Measurements from ENCODE around the gene LRSAM1. TPM values are rescaled to one million over a fixed set of nuclear protein-coding genes. Genes with fewer than 3 reads are reported as not detected.

The LRSAM1 gene
- total RNA-seq, 1 donor: 12.3 TPM

GRCh38 chr9:127445851-127446712 is 5.2 kb upstream of the LRSAM1 start:
- no peak for DNase-seq (ENCODE audit: insufficient read length, low spot score, missing footprints)
- Histone ChIP-seq H3K27me3 (ENCODE audit: insufficient read depth, low read length) (no peaks in the 10 kb centered on the region), H2AFZ (ENCODE audit: low read length) (no peak overlapping the region), H4K20me1 (ENCODE audit: insufficient read depth, low read length) (peaks cover 49% of the 10 kb centered on the region), H3K27ac (ENCODE audit: low read depth, low read length) (no peak overlapping the region), H3K4me2 (ENCODE audit: insufficient read depth, low read length) (no peak overlapping the region), H3K36me3 (ENCODE audit: insufficient read depth, low read length) (peaks cover 84% of the 10 kb centered on the region), H3K4me1 (ENCODE audit: insufficient read depth, low read length) (peaks cover 26% of the 10 kb centered on the region), H3K79me2 (ENCODE audit: insufficient read depth, low read length) (peaks cover 30% of the 10 kb centered on the region), H3K9me3 (ENCODE audit: low read depth, low read length) (peaks cover 14% of the 10 kb centered on the region), H3K4me3 (ENCODE audit: insufficient read depth, low read length) (no peak overlapping the region)
- TF ChIP-seq, protein P1, sequence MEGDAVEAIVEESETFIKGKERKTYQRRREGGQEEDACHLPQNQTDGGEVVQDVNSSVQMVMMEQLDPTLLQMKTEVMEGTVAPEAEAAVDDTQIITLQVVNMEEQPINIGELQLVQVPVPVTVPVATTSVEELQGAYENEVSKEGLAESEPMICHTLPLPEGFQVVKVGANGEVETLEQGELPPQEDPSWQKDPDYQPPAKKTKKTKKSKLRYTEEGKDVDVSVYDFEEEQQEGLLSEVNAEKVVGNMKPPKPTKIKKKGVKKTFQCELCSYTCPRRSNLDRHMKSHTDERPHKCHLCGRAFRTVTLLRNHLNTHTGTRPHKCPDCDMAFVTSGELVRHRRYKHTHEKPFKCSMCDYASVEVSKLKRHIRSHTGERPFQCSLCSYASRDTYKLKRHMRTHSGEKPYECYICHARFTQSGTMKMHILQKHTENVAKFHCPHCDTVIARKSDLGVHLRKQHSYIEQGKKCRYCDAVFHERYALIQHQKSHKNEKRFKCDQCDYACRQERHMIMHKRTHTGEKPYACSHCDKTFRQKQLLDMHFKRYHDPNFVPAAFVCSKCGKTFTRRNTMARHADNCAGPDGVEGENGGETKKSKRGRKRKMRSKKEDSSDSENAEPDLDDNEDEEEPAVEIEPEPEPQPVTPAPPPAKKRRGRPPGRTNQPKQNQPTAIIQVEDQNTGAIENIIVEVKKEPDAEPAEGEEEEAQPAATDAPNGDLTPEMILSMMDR (IDR thresholded peaks at IDR 0.05; ENCODE audit: extremely low read depth, low read depth, low read length): no peak

DNA sequence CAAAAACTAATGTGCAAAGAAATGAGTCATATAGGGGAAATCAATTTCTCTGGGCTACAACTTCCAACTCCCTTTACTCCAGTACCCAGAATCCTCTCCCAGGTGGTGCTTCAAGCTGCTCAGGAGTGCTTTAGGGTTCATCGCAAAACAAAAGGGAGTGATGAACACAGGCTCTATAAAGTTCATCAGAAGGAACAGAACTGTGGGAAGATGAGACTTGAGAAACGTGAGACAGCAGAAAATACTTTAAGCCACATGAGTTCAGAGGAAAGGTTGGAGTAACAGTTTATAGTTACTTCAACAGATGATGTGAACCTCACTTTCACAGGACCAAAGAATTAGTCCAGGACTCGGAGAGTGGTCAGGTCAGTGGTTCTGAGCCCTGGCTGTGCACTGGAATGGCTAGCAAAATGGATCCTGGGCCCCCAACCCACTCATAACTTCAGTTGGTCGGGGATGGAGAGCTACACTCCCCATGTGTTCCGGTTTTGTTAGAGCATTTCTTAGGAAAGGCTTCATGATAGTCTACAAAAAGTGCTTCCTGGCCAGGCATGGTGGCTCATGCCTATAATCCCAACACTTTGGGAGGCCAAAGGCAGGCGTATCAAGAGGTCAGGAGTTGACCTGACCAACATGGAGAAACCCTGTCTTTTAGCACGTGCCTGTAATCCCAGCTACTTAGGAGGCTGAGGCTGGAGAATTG is 4.4 kb upstream of the LRSAM1 start:
- TF ChIP-seq, protein P1 (IDR thresholded peaks at IDR 0.05; ENCODE audit: extremely low read depth, low read depth, low read length): no peak
- peaks cover 26% of the 10 kb centered on the region for H3K4me1 ChIP-seq (ENCODE audit: insufficient read depth, low read length)
- peaks cover 80% of the 10 kb centered on the region for H3K36me3 ChIP-seq (ENCODE audit: insufficient read depth, low read length)
- no peak overlapping the region for H3K4me3 ChIP-seq (ENCODE audit: insufficient read depth, low read length)
- H4K20me1 ChIP-seq (ENCODE audit: insufficient read depth, low read length): peaks cover 49% of the 10 kb centered on the region
- H3K27ac ChIP-seq (ENCODE audit: low read depth, low read length): peak overlapping the region; percentile 44
- H3K9me3 ChIP-seq (ENCODE audit: low read depth, low read length): peaks cover 14% of the 10 kb centered on the region
- H2AFZ ChIP-seq (ENCODE audit: low read length): no peak overlapping the region
- H3K79me2 ChIP-seq (ENCODE audit: insufficient read depth, low read length): peaks cover 38% of the 10 kb centered on the region
- H3K27me3 ChIP-seq (ENCODE audit: insufficient read depth, low read length): no peaks in the 10 kb centered on the region
- peak; percentile 8 for DNase-seq (ENCODE audit: insufficient read length, low spot score, missing footprints)
- no peak overlapping the region for H3K4me2 ChIP-seq (ENCODE audit: insufficient read depth, low read length)

- peaks cover 14% of the 10 kb centered on the region for H3K9me3 ChIP-seq (ENCODE audit: low read depth, low read length)
- peaks cover 76% of the 10 kb centered on the region for H3K36me3 ChIP-seq (ENCODE audit: insufficient read depth, low read length)
- no peaks in the 10 kb centered on the region for H3K27me3 ChIP-seq (ENCODE audit: insufficient read depth, low read length)
- no peak overlapping the region for H3K4me2 ChIP-seq (ENCODE audit: insufficient read depth, low read length)
- H3K27ac ChIP-seq (ENCODE audit: low read depth, low read length): peak overlapping the region; percentile 44
- peaks cover 49% of the 10 kb centered on the region for H4K20me1 ChIP-seq (ENCODE audit: insufficient read depth, low read length)
- TF ChIP-seq, protein P1 (IDR thresholded peaks at IDR 0.05; ENCODE audit: extremely low read depth, low read depth, low read length): no peak
- H3K79me2 ChIP-seq (ENCODE audit: insufficient read depth, low read length): peaks cover 45% of the 10 kb centered on the region
- no peak overlapping the region for H2AFZ ChIP-seq (ENCODE audit: low read length)
- peak overlapping the region; percentile 95 for H3K4me3 ChIP-seq (ENCODE audit: insufficient read depth, low read length)
- no peak for DNase-seq (ENCODE audit: insufficient read length, low spot score, missing footprints)
- peaks cover 31% of the 10 kb centered on the region for H3K4me1 ChIP-seq (ENCODE audit: insufficient read depth, low read length)
Observed at GRCh38 chr9:127447416-127448111, 3.7 kb upstream of the LRSAM1 start.

Measured in osteoblast (primary cell).